ENCODE measurements around the gene ZDHHC20.

GRCh38 chr13:21359855-21360254 lies 99.2 kb downstream of the ZDHHC20 start:
- TF ChIP-seq E2F5 (CRISPR knock-in tag; IDR thresholded peaks at IDR 0.05): no peak
- no peak for TF ChIP-seq CTCF (IDR thresholded peaks at IDR 0.05)
- TF ChIP-seq, protein P1, sequence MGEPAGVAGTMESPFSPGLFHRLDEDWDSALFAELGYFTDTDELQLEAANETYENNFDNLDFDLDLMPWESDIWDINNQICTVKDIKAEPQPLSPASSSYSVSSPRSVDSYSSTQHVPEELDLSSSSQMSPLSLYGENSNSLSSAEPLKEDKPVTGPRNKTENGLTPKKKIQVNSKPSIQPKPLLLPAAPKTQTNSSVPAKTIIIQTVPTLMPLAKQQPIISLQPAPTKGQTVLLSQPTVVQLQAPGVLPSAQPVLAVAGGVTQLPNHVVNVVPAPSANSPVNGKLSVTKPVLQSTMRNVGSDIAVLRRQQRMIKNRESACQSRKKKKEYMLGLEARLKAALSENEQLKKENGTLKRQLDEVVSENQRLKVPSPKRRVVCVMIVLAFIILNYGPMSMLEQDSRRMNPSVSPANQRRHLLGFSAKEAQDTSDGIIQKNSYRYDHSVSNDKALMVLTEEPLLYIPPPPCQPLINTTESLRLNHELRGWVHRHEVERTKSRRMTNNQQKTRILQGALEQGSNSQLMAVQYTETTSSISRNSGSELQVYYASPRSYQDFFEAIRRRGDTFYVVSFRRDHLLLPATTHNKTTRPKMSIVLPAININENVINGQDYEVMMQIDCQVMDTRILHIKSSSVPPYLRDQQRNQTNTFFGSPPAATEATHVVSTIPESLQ (CRISPR knock-in tag; IDR thresholded peaks at IDR 0.05): no peak
- TF ChIP-seq USF1 (CRISPR knock-in tag; IDR thresholded peaks at IDR 0.05): no peak
- TF ChIP-seq SP1 (CRISPR knock-in tag; conservative IDR thresholded peaks at IDR 0.05): no peak
- no peak for TF ChIP-seq ATF1 (CRISPR knock-in tag; IDR thresholded peaks at IDR 0.05)
- TF ChIP-seq PRRX2 (CRISPR knock-in tag; IDR thresholded peaks at IDR 0.05): no peak
- TF ChIP-seq CREB1 (CRISPR knock-in tag; IDR thresholded peaks at IDR 0.05): no peak
- TF ChIP-seq, protein P2, sequence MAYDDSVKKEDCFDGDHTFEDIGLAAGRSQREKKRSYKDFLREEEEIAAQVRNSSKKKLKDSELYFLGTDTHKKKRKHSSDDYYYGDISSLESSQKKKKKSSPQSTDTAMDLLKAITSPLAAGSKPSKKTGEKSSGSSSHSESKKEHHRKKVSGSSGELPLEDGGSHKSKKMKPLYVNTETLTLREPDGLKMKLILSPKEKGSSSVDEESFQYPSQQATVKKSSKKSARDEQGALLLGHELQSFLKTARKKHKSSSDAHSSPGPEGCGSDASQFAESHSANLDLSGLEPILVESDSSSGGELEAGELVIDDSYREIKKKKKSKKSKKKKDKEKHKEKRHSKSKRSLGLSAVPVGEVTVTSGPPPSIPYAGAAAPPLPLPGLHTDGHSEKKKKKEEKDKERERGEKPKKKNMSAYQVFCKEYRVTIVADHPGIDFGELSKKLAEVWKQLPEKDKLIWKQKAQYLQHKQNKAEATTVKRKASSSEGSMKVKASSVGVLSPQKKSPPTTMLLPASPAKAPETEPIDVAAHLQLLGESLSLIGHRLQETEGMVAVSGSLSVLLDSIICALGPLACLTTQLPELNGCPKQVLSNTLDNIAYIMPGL (CRISPR knock-in tag; IDR thresholded peaks at IDR 0.05): no peak
- TF ChIP-seq, protein P3, sequence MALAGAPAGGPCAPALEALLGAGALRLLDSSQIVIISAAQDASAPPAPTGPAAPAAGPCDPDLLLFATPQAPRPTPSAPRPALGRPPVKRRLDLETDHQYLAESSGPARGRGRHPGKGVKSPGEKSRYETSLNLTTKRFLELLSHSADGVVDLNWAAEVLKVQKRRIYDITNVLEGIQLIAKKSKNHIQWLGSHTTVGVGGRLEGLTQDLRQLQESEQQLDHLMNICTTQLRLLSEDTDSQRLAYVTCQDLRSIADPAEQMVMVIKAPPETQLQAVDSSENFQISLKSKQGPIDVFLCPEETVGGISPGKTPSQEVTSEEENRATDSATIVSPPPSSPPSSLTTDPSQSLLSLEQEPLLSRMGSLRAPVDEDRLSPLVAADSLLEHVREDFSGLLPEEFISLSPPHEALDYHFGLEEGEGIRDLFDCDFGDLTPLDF (CRISPR knock-in tag; IDR thresholded peaks at IDR 0.05): no peak
- TF ChIP-seq JAZF1 (CRISPR knock-in tag; IDR thresholded peaks at IDR 0.05): no peak

All from WTC11 (cell line).